IMR-90 (cell line): ENCODE measurements around the gene LHX5. TPM values are rescaled to one million over a fixed set of nuclear protein-coding genes. Genes with fewer than 3 reads are reported as not detected.

Source experiments
- ATAC-seq: fragments of 200-7000 bp; cut with Tn5 transposase; 2 replicates; pipeline ENCODE4 v1.9.1; 2020; ENCODE audit warnings: low read depth, mild to moderate bottlenecking, moderate library complexity
- BruUV-seq: library from RNA; stranded (reverse); fragments of 400-500 nt; replicated peaks from 2 replicates; lab custom pipeline; 2021; lab: Mats Ljungman, UMichigan
- CTCF ChIA-PET: fragments of 300-600 bp; formaldehyde crosslinking; extraction: SDS; loops from one replicate; lab custom pipeline; 2021; ENCODE audit warnings: antibody characterized with exemption; lab: Yijun Ruan, JAX
- POLR2A ChIA-PET: fragments of 300-600 bp; sonication (Branson Sonifier 250); formaldehyde crosslinking; loops from one replicate; lab custom pipeline; 2022; ENCODE audit warnings: antibody characterized with exemption; ENCODE audit not compliant: unreplicated experiment; lab: Charles Lee
- DNase-seq: peaks from one replicate; pipeline ENCODE4 v3.0.0; 2013
- H2AFZ ChIP-seq: replicated peaks from 2 replicates; pipeline ENCODE3; 2013; ENCODE audit warnings: low read length, mild to moderate bottlenecking; ENCODE audit not compliant: poor library complexity
- H2AK5ac ChIP-seq: 2 replicates; pipeline ENCODE4 v1.6.1; 2013; ENCODE audit warnings: low read depth, low read length, inconsistent platforms
- H2AK9ac ChIP-seq: replicated peaks from 2 replicates; pipeline ENCODE3; 2013; ENCODE audit warnings: mild to moderate bottlenecking, low read depth, low read length, moderate library complexity; ENCODE audit not compliant: poor library complexity
- H2BK120ac ChIP-seq: 2 replicates; pipeline ENCODE4 v1.6.1; 2013; ENCODE audit warnings: low read depth, low read length, inconsistent platforms
- H2BK15ac ChIP-seq: 3 replicates; pipeline ENCODE4 v1.6.1; 2013; ENCODE audit warnings: low read depth, low read length, inconsistent platforms
- H2BK20ac ChIP-seq: 2 replicates; pipeline ENCODE4 v1.6.1; 2013; ENCODE audit warnings: low read depth, mild to moderate bottlenecking, inconsistent platforms, low read length, moderate library complexity
- H2BK5ac ChIP-seq: 2 replicates; pipeline ENCODE4 v1.6.1; 2013; ENCODE audit warnings: mild to moderate bottlenecking, low read depth, low read length, inconsistent platforms; ENCODE audit not compliant: poor library complexity, severe bottlenecking
- H3K14ac ChIP-seq: replicated peaks from 2 replicates; pipeline ENCODE4 v1.6.1; 2013; ENCODE audit warnings: low read depth, low read length, inconsistent platforms
- H3K18ac ChIP-seq: 2 replicates; pipeline ENCODE4 v1.6.1; 2013; ENCODE audit warnings: low read depth, low read length, control low read depth
- H3K23ac ChIP-seq: 2 replicates; pipeline ENCODE4 v1.6.1; 2013; ENCODE audit warnings: low read depth, low read length, inconsistent platforms
- H3K27ac ChIP-seq: 2 replicates; pipeline ENCODE4 v1.5.1; 2013; ENCODE audit warnings: mild to moderate bottlenecking, control low read depth, low read length; ENCODE audit not compliant: insufficient read depth
- H3K27me3 ChIP-seq: 2 replicates; pipeline ENCODE4 v1.6.1; 2013; ENCODE audit warnings: low read length; ENCODE audit not compliant: control insufficient read depth, insufficient read depth
- H3K36me3 ChIP-seq: 2 replicates; pipeline ENCODE4 v1.6.1; 2013; ENCODE audit warnings: low read length, mixed read lengths; ENCODE audit not compliant: control insufficient read depth, insufficient read depth
- H3K4ac ChIP-seq: 2 replicates; pipeline ENCODE4 v1.6.1; 2013; ENCODE audit warnings: low read depth, low read length, inconsistent platforms
- H3K4me1 ChIP-seq: 2 replicates; pipeline ENCODE4 v1.6.1; 2013; ENCODE audit warnings: low read length, mixed read lengths; ENCODE audit not compliant: control insufficient read depth, insufficient read depth
- H3K4me2 ChIP-seq: 2 replicates; pipeline ENCODE4 v1.6.1; 2013; ENCODE audit warnings: low read depth, mild to moderate bottlenecking, control low read depth, low read length, moderate library complexity
- H3K4me3 ChIP-seq: 2 replicates; pipeline ENCODE4 v1.5.1; 2013; ENCODE audit warnings: low read depth, mild to moderate bottlenecking, control low read depth, low read length, moderate library complexity; ENCODE audit not compliant: insufficient read depth
- H3K56ac ChIP-seq: 2 replicates; pipeline ENCODE4 v1.6.1; 2013; ENCODE audit warnings: low read length, inconsistent platforms; ENCODE audit not compliant: insufficient read depth; ENCODE audit errors: extremely low read depth
- H3K79me1 ChIP-seq, 2 experiments: 2 replicates each; pipeline ENCODE4 v1.6.1; 2013; ENCODE audit warnings: low read length in 2 of 2, inconsistent platforms in 1 of 2, low read depth in 1 of 2
- H3K9ac ChIP-seq: 2 replicates; pipeline ENCODE4 v1.6.1; 2013; ENCODE audit warnings: low read depth, low read length, control low read depth
- H3K9me1 ChIP-seq: 2 replicates; pipeline ENCODE4 v1.6.1; 2013; ENCODE audit warnings: low read length, inconsistent platforms; ENCODE audit not compliant: insufficient read depth
- H3K9me3 ChIP-seq: 2 replicates; pipeline ENCODE4 v1.6.1; 2013; ENCODE audit warnings: low read length; ENCODE audit not compliant: control insufficient read depth, insufficient read depth
- H4K20me1 ChIP-seq: 2 replicates; pipeline ENCODE4 v1.6.1; 2013; ENCODE audit warnings: low read length, inconsistent platforms; ENCODE audit not compliant: insufficient read depth
- H4K5ac ChIP-seq: 2 replicates; pipeline ENCODE4 v1.6.1; 2013; ENCODE audit warnings: mild to moderate bottlenecking, low read depth, low read length, control low read depth
- H4K8ac ChIP-seq, 2 experiments: 2 replicates each; pipeline ENCODE4 v1.6.1; 2013; ENCODE audit warnings: low read depth in 2 of 2, low read length in 2 of 2, control low read depth in 1 of 2, inconsistent platforms in 1 of 2
- H4K91ac ChIP-seq: 2 replicates; pipeline ENCODE4 v1.6.1; 2013; ENCODE audit warnings: low read depth, low read length, inconsistent platforms; ENCODE audit not compliant: insufficient read depth
- BHLHE40 ChIP-seq: fragments of 150-350 bp; IDR thresholded peaks from 2 replicates; pipeline ENCODE4 v1.6.1; 2016; ENCODE audit warnings: mild to moderate bottlenecking, low read depth, low read length
- CEBPB ChIP-seq: IDR thresholded peaks from 2 replicates; pipeline ENCODE4 v1.6.1; 2012; ENCODE audit warnings: low read depth, low read length, improper control_type of control experiment
- CHD1 ChIP-seq: IDR thresholded peaks from 2 replicates; pipeline ENCODE4 v1.6.1; 2012; ENCODE audit warnings: low read depth, low read length, improper control_type of control experiment
- CTCF ChIP-seq: conservative IDR thresholded peaks from 2 replicates; pipeline ENCODE4 v1.5.1; 2012; ENCODE audit warnings: mild to moderate bottlenecking, low read depth, low read length, improper control_type of control experiment
- ELK1 ChIP-seq: fragments of 150-350 bp; IDR thresholded peaks from 2 replicates; pipeline ENCODE4 v1.6.1; 2016; ENCODE audit warnings: low read depth, mild to moderate bottlenecking, low read length, moderate library complexity, borderline replicate concordance
- FOS ChIP-seq: fragments of 150-350 bp; IDR thresholded peaks from 2 replicates; pipeline ENCODE4 v1.6.1; 2016; ENCODE audit warnings: low read depth, low read length
- MAFK ChIP-seq: IDR thresholded peaks from 2 replicates; pipeline ENCODE4 v1.6.1; 2012; ENCODE audit warnings: low read depth, low read length, improper control_type of control experiment
- MAZ ChIP-seq: IDR thresholded peaks from 2 replicates; pipeline ENCODE4 v1.6.1; 2012; ENCODE audit warnings: low read depth, mild to moderate bottlenecking, low read length, improper control_type of control experiment, moderate library complexity, borderline replicate concordance
- MXI1 ChIP-seq: IDR thresholded peaks from 2 replicates; pipeline ENCODE4 v1.6.1; 2012; ENCODE audit warnings: low read depth, mild to moderate bottlenecking, low read length, moderate library complexity, borderline replicate concordance
- NFE2L2 ChIP-seq: fragments of 150-350 bp; IDR thresholded peaks from 2 replicates; pipeline ENCODE4 v1.6.1; 2016; ENCODE audit warnings: low read depth, mild to moderate bottlenecking, low read length
- POLR2A ChIP-seq: IDR thresholded peaks from 2 replicates; pipeline ENCODE4 v1.6.1; 2012; ENCODE audit warnings: mild to moderate bottlenecking, low read depth, low read length
- RAD21 ChIP-seq: IDR thresholded peaks from 2 replicates; pipeline ENCODE4 v1.6.1; 2012; ENCODE audit warnings: low read length, improper control_type of control experiment
- RCOR1 ChIP-seq: IDR thresholded peaks from 2 replicates; pipeline ENCODE4 v1.6.1; 2012; ENCODE audit warnings: mild to moderate bottlenecking, low read length, improper control_type of control experiment; ENCODE audit not compliant: insufficient replicate concordance
- RFX5 ChIP-seq: IDR thresholded peaks from 2 replicates; pipeline ENCODE4 v1.8.0; 2012; ENCODE audit warnings: low read depth, mild to moderate bottlenecking, low read length, moderate library complexity
- SMC3 ChIP-seq: fragments of 150-350 bp; IDR thresholded peaks from 2 replicates; pipeline ENCODE4 v1.6.1; 2016; ENCODE audit warnings: low read depth, mild to moderate bottlenecking, antibody characterized with exemption, low read length, moderate library complexity
- USF2 ChIP-seq: fragments of 150-350 bp; IDR thresholded peaks from 2 replicates; pipeline ENCODE4 v1.6.1; 2017; ENCODE audit warnings: mild to moderate bottlenecking, antibody characterized with exemption, low read length, low read depth
- WGBS, 2 experiments: methylation state at CpG; one replicate each; pipeline versions ENCODE4 v1.1.5 to v1.1.7; 2013; ENCODE audit warnings: missing lambda C conversion rate in 2 of 2; ENCODE audit not compliant: insufficient read length in 1 of 2; ENCODE audit errors: extremely low coverage in 2 of 2; 5-methylcytosine and 5-hydroxymethylcytosine counted together
- dilution Hi-C: fragments of 300-500 bp; cut with HindIII; formaldehyde crosslinking; loops from one replicate; pipeline ENCODE4 v1.14.3; 2018; ENCODE audit warnings: low sequenced_read_pairs; ENCODE audit not compliant: unreplicated experiment
- in situ Hi-C: fragments of 300-500 bp; cut with MboI; formaldehyde crosslinking; loops from 3 replicates; pipeline ENCODE4 v1.14.3; 2019; ENCODE audit warnings: low sequenced_read_pairs, inconsistent platforms, mixed read lengths
- intact Hi-C: fragments of 100-400 bp; cut with micrococcal nuclease; formaldehyde crosslinking; loops from 2 replicates; pipeline ENCODE4 v1.10.0; 2022
- polyA plus RNA-seq, 3 experiments: library from polyadenylated mRNA; depleted of rRNA; stranded (reverse); fragments of >200 nt; gene quantifications; 2 replicates each; pipeline ENCODE4 v1.2.3, GENCODE V29; 2012; ENCODE audit warnings: low replicate concordance in 1 of 3
- total RNA-seq: library from RNA; depleted of rRNA; stranded (reverse); fragments of >200 nt; gene quantifications from 2 replicates; pipeline ENCODE4 v1.2.3, GENCODE V29; 2012

LHX5 gene
- total and polyA plus RNA-seq, 2 of the 4 experiments (the other 2 are of a cell fraction): not detected

GRCh38 chr12:113465808-113466453 lies 5.7 kb downstream of the LHX5 start:
- no peak overlapping the region for H3K14ac ChIP-seq

More at GRCh38 chr12:113465808-113466453, 5.7 kb downstream of the LHX5 start:
- no TSS peak for BruUV-seq
- CTCF ChIA-PET: no interaction called here
- no peaks in the 10 kb centered on the region for H4K20me1 ChIP-seq
- intact Hi-C loops: no loop called here
- no peak overlapping the region for H3K4me2 ChIP-seq
- in situ Hi-C loops: no loop called here
- dilution Hi-C loops: no loop called here
- no peak overlapping the region for H2BK15ac ChIP-seq
- H3K27ac ChIP-seq: no peak overlapping the region
- no peaks in the 10 kb centered on the region for H3K9me3 ChIP-seq
- H2AFZ ChIP-seq: no peak overlapping the region
- H3K56ac ChIP-seq: no peak overlapping the region
- no peak overlapping the region for H2AK5ac ChIP-seq
- no peak overlapping the region for H3K4ac ChIP-seq
- H2BK20ac ChIP-seq: no peak overlapping the region
- no peak overlapping the region for H2BK5ac ChIP-seq
- H3K9ac ChIP-seq: no peak overlapping the region
- peaks cover 90% of the 10 kb centered on the region for H3K27me3 ChIP-seq
- H2BK120ac ChIP-seq: no peak overlapping the region
- H3K9me1 ChIP-seq: no peaks in the 10 kb centered on the region
- no peak overlapping the region for H3K18ac ChIP-seq
- no peak overlapping the region for H4K91ac ChIP-seq
- no peak for DNase-seq
- POLR2A ChIA-PET: no interaction called here
- H4K8ac ChIP-seq: no peak overlapping the region
- TF ChIP-seq MXI1: no peak
- TF ChIP-seq ELK1: no peak
- TF ChIP-seq CHD1: no peak
- no peak for TF ChIP-seq RCOR1
- no peak for TF ChIP-seq MAFK
- TF ChIP-seq BHLHE40: no peak
- TF ChIP-seq CTCF: no peak
- no peak for TF ChIP-seq RFX5
- no peak for TF ChIP-seq CEBPB
- TF ChIP-seq POLR2A: no peak
- no peak for TF ChIP-seq USF2
- no peak for TF ChIP-seq MAZ
- TF ChIP-seq FOS: no peak
- TF ChIP-seq SMC3: no peak
- TF ChIP-seq NFE2L2: no peak
- TF ChIP-seq RAD21: no peak
- no peaks in the 10 kb centered on the region; the same call in 1 of the 2 replicates for H3K4me1 ChIP-seq
- no peak overlapping the region for H3K23ac ChIP-seq
- H3K36me3 ChIP-seq: no peaks in the 10 kb centered on the region
- no peak overlapping the region for H4K5ac ChIP-seq
- WGBS, 2 experiments: 0% methylated on average over 3 of the region's 13 CpGs; no CpG with 5 or more reads in 1 of the 2 experiments
- H3K79me1 ChIP-seq: no peaks in the 10 kb centered on the region
- no peak for ATAC-seq
- H2AK9ac ChIP-seq: no peak overlapping the region
- no peak overlapping the region for H3K4me3 ChIP-seq
